ENCODE measurements around the gene R3HDM1.

GRCh38 chr2:135547311-135547710 lies 16.0 kb downstream of the R3HDM1 start:
- TF ChIP-seq CTCF (IDR thresholded peaks at IDR 0.05) (no peak), POLR2A (IDR thresholded peaks at IDR 0.05) (no peak)

Measured in body of pancreas (tissue), 4 donors.